Measurements from ENCODE around the gene DLX4. TPM values are rescaled to one million over a fixed set of nuclear protein-coding genes. Genes with fewer than 3 reads are reported as not detected.

The DLX4 gene
- total and polyA plus RNA-seq, 2 experiments from 2014 or later, result 0.40 TPM; not detected in 1

DNA sequence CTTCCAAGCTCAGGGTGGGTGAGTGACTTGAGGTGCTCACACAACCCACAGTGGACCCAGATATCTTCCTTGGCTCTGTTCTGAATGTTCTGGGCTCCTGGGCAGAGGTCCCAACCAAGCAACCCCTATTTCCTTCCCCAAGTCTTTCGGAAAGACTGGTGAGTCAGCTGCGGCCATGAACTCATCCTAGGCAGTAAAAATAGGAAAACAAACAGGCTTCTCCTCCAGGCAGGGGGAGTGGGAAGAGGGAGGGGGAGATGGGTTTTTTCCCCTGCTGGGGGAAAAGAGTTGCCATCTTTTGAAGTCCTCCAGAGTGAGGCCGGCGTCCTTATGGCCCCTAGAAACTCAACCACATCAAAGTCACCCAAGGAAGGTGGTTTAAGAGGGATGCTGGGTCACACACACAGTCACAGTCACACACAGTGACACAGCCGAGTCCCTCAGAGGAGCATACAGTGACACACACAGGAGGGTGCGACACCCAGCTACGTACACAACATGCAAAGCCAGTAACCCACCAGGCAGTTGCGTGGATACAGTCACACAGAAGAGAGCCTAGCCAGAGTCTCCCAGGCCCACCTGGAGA lies 16.0 kb upstream of the DLX4 start:
- no peak overlapping the region for H3K27ac ChIP-seq
- H2AFZ ChIP-seq, result no peak overlapping the region
- no peaks in the 10 kb centered on the region for H3K79me2 ChIP-seq (ENCODE audit: insufficient read depth)
- no peaks in the 10 kb centered on the region for H3K9me3 ChIP-seq (ENCODE audit: low read depth)
- no peak overlapping the region for H3K4me2 ChIP-seq (ENCODE audit: unreplicated experiment)
- peaks cover 7% of the 10 kb centered on the region; the same call in 1 of the 2 replicates for H3K4me1 ChIP-seq (ENCODE audit: insufficient read depth)
- H4K20me1 ChIP-seq (ENCODE audit: insufficient read depth), result no peaks in the 10 kb centered on the region
- TF ChIP-seq EZH2 (IDR thresholded peaks at IDR 0.05; ENCODE audit: insufficient read depth, poor library complexity, severe bottlenecking) (no peak), EZH2phosphoT487 (IDR thresholded peaks at IDR 0.05; ENCODE audit: insufficient read depth, low read depth) (no peak)
- no peak overlapping the region for H3K4me3 ChIP-seq
- no peaks in the 10 kb centered on the region for H3K36me3 ChIP-seq (ENCODE audit: low read depth)
- H3F3A ChIP-seq (ENCODE audit: insufficient read depth), result no peaks in the 10 kb centered on the region
- no peak for DNase-seq
- in situ Hi-C loops (cut with MboI), result no loop called here
- 0 out of 2 replicates have a peak, but pooled peaks cover 3% of the 10 kb centered on the region for H3K27me3 ChIP-seq (replicated peaks; ENCODE audit: insufficient read depth)
- H3K9ac ChIP-seq, result no peak overlapping the region
- 76 to 77% methylated on average over 8 of the region's 8 CpGs for WGBS, 2 experiments (ENCODE audit: low coverage in 1 of 2, low lambda C conversion rate in 2 of 2, missing lambda C conversion rate in 2 of 2)
- H3K9me2 ChIP-seq (ENCODE audit: insufficient read depth), result no peaks in the 10 kb centered on the region

DNA sequence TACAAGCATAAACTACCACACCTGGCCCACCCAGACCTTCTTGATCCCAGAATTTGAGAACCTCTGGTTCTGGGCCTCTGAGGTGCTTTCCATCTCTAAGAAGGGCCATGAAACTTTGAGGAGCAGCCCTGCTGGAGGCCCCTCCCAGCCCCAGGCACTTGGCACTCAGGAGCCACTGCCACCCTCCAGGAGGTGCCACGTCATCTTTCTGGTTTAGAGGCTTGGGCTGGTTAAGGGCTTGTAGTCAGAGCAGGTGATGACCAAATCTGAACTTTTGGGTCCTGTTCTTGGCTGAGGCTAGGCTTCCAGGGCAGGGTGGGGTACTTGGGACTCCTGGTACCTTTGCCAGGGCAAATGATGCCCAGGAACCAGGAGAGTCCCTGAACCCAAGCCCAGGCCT lies 13.8 kb upstream of the DLX4 start:
- TF ChIP-seq EZH2 (IDR thresholded peaks at IDR 0.05; ENCODE audit: insufficient read depth, poor library complexity, severe bottlenecking), result no peak
- TF ChIP-seq EZH2phosphoT487 (IDR thresholded peaks at IDR 0.05; ENCODE audit: insufficient read depth, low read depth), result no peak

DNA sequence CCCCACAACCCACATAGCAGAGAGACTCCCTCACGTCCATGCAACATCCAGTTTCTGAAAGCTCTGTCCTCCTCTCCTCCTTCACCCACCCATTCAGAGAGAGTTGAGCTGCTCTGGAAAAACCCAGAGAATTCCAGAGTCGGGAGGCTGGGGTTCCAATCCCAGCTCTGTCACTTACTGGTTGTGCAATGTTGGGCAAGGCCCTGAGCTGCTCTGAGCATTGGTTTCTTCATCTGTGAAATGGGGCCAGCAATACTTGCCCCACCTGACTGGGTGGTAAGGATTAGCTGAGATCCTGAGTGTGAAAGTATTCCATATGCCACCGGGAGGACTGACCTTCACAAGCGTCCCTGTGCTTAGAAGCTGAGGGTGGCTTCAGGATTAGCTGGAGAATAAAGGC lies 12.2 kb upstream of the DLX4 start:
- Histone ChIP-seq H3K79me2 (ENCODE audit: insufficient read depth) (no peaks in the 10 kb centered on the region), H3K9ac (no peak overlapping the region), H2AFZ (no peak overlapping the region), H4K20me1 (ENCODE audit: insufficient read depth) (no peaks in the 10 kb centered on the region), H3K27me3 (replicated peaks; ENCODE audit: insufficient read depth) (0 out of 2 replicates have a peak, but pooled peaks cover 2% of the 10 kb centered on the region), H3K9me3 (ENCODE audit: low read depth) (no peaks in the 10 kb centered on the region), H3K27ac (no peak overlapping the region), H3K4me1 (ENCODE audit: insufficient read depth) (0 out of 2 replicates have a peak, but pooled peaks cover 2% of the 10 kb centered on the region), H3K9me2 (ENCODE audit: insufficient read depth) (no peaks in the 10 kb centered on the region), H3F3A (ENCODE audit: insufficient read depth) (no peaks in the 10 kb centered on the region), H3K4me3 (no peak overlapping the region), H3K4me2 (ENCODE audit: unreplicated experiment) (no peak overlapping the region), H3K36me3 (ENCODE audit: low read depth) (no peaks in the 10 kb centered on the region)
- no peak for DNase-seq
- in situ Hi-C loops (cut with MboI), result no loop called here
- WGBS, 2 experiments (ENCODE audit: low coverage in 1 of 2, low lambda C conversion rate in 2 of 2, missing lambda C conversion rate in 2 of 2), result 39 to 42% methylated on average over 4 of the region's 4 CpGs
- no peak for TF ChIP-seq EZH2 (IDR thresholded peaks at IDR 0.05; ENCODE audit: insufficient read depth, poor library complexity, severe bottlenecking)
- TF ChIP-seq EZH2phosphoT487 (IDR thresholded peaks at IDR 0.05; ENCODE audit: insufficient read depth, low read depth), result no peak

More for the DNA sequence above, 13.8 kb upstream of the DLX4 start:
- Histone ChIP-seq H3K27ac (no peak overlapping the region), H3K4me3 (no peak overlapping the region), H3K4me1 (ENCODE audit: insufficient read depth) (peaks cover 7% of the 10 kb centered on the region; the same call in 1 of the 2 replicates), H3K9ac (no peak overlapping the region), H3K9me2 (ENCODE audit: insufficient read depth) (no peaks in the 10 kb centered on the region), H3K79me2 (ENCODE audit: insufficient read depth) (no peaks in the 10 kb centered on the region), H3K27me3 (replicated peaks; ENCODE audit: insufficient read depth) (no peaks in the 10 kb centered on the region), H2AFZ (no peak overlapping the region), H3K9me3 (ENCODE audit: low read depth) (no peaks in the 10 kb centered on the region), H4K20me1 (ENCODE audit: insufficient read depth) (no peaks in the 10 kb centered on the region), H3F3A (ENCODE audit: insufficient read depth) (no peaks in the 10 kb centered on the region), H3K4me2 (ENCODE audit: unreplicated experiment) (no peak overlapping the region), H3K36me3 (ENCODE audit: low read depth) (no peaks in the 10 kb centered on the region)
- in situ Hi-C loops (cut with MboI), result no loop called here
- 64 to 71% methylated on average over 1 of the region's 1 CpG for WGBS, 2 experiments (ENCODE audit: low coverage in 1 of 2, low lambda C conversion rate in 2 of 2, missing lambda C conversion rate in 2 of 2)
- peak; percentile 44 for DNase-seq

DNA sequence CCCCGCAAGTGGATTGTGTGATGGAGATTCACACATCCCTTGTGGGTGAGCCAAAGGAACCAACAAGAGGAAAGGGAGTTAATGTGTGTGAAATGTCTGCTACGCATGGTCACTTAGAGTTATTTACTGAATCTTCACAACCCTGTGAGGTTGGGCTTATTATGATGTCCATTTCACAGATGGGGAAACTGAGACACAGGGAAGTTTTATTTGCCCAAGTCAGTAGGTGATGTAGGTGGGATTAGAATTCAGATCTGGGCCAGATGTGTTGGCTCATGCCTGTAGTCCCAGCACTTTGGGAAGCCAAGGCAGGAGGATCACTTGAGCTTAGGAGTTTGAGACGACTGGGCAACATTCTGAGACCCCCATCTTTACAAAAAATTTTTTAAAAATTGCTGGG lies 11.6 kb upstream of the DLX4 start:
- no peak overlapping the region for H2AFZ ChIP-seq
- no peak overlapping the region for H3K4me3 ChIP-seq
- in situ Hi-C loops (cut with MboI), result no loop called here
- H3K27ac ChIP-seq, result no peak overlapping the region
- no peaks in the 10 kb centered on the region for H3K4me1 ChIP-seq (ENCODE audit: insufficient read depth)
- DNase-seq, result no peak
- H3K79me2 ChIP-seq (ENCODE audit: insufficient read depth), result no peaks in the 10 kb centered on the region
- H3K9ac ChIP-seq, result no peak overlapping the region
- 72 to 75% methylated on average over 3 of the region's 3 CpGs for WGBS, 2 experiments (ENCODE audit: low coverage in 1 of 2, low lambda C conversion rate in 2 of 2, missing lambda C conversion rate in 2 of 2)
- no peaks in the 10 kb centered on the region for H4K20me1 ChIP-seq (ENCODE audit: insufficient read depth)
- no peaks in the 10 kb centered on the region for H3F3A ChIP-seq (ENCODE audit: insufficient read depth)
- no peaks in the 10 kb centered on the region for H3K9me2 ChIP-seq (ENCODE audit: insufficient read depth)
- no peaks in the 10 kb centered on the region for H3K9me3 ChIP-seq (ENCODE audit: low read depth)
- no peaks in the 10 kb centered on the region for H3K36me3 ChIP-seq (ENCODE audit: low read depth)
- peaks cover 5% of the 10 kb centered on the region for H3K27me3 ChIP-seq (replicated peaks; ENCODE audit: insufficient read depth)
- H3K4me2 ChIP-seq (ENCODE audit: unreplicated experiment), result no peak overlapping the region
- TF ChIP-seq EZH2 (IDR thresholded peaks at IDR 0.05; ENCODE audit: insufficient read depth, poor library complexity, severe bottlenecking) (no peak), EZH2phosphoT487 (IDR thresholded peaks at IDR 0.05; ENCODE audit: insufficient read depth, low read depth) (no peak)
